Bronchial epithelial cell (primary cell): ENCODE results near the gene NEK3. TPM values are rescaled to one million over a fixed set of nuclear protein-coding genes. Genes with fewer than 3 reads are reported as not detected.

Source experiments
- DNase-seq: peaks from one replicate; pipeline ENCODE4 v3.0.0-alpha.2; 2010; ENCODE audit warnings: low read depth
- FAIRE-seq: peaks from 2 replicates; lab custom pipeline; 2011; peaks lifted over from hg19 to GRCh38; lab: Jason Lieb, UNC
- H3K27me3 ChIP-seq: 2 replicates; pipeline ENCODE4 v1.5.1; 2011; ENCODE audit warnings: low read length; ENCODE audit not compliant: control insufficient read depth, insufficient read depth
- H3K36me3 ChIP-seq: 2 replicates; pipeline ENCODE4 v1.5.1; 2011; ENCODE audit warnings: low read length; ENCODE audit not compliant: control insufficient read depth, insufficient read depth
- H3K4me3 ChIP-seq: 2 replicates; pipeline ENCODE4 v1.5.1; 2011; ENCODE audit warnings: mild to moderate bottlenecking, low read depth, low read length, control low read depth
- CTCF ChIP-seq: IDR thresholded peaks from 2 replicates; pipeline ENCODE4 v1.5.1; 2011; ENCODE audit warnings: mild to moderate bottlenecking, moderate library complexity, low read length, control low read depth, inconsistent platforms; ENCODE audit not compliant: insufficient read depth, severe bottlenecking
- total RNA-seq: library from RNA; depleted of rRNA; stranded (reverse); fragments of >200 nt; gene quantifications from 2 replicates; pipeline ENCODE4 v1.2.1, GENCODE V29; 2014

The NEK3 gene
- total RNA-seq, 1 donor from 2014 or later: 6.8 TPM

GRCh38 chr13:52136763-52137162, 22.6 kb downstream of the NEK3 start:
- DNase-seq (no peak), FAIRE-seq (no peak)
- H3K4me3 ChIP-seq: no peak overlapping the region
- no peak for TF ChIP-seq CTCF
- no peaks in the 10 kb centered on the region for H3K36me3 ChIP-seq
- no peaks in the 10 kb centered on the region for H3K27me3 ChIP-seq

- TF ChIP-seq CTCF: no peak
- FAIRE-seq (no peak), DNase-seq (peak; percentile 62)
- H3K4me3 ChIP-seq: no peak overlapping the region
- H3K36me3 ChIP-seq: no peaks in the 10 kb centered on the region
- H3K27me3 ChIP-seq: no peaks in the 10 kb centered on the region
These were observed 28.8 kb downstream of the NEK3 start for GRCh38 chr13:52130641-52131040.

GRCh38 chr13:52128714-52129700, 30.4 kb downstream of the NEK3 start, which contains the start of gene NEK5:
Gene NEK5 (minus strand): TSS chr13:52129073. CDS start chr13:52127482, 1,591 bp downstream.
- Histone ChIP-seq H3K36me3 (no peaks in the 10 kb centered on the region), H3K27me3 (no peaks in the 10 kb centered on the region), H3K4me3 (peak within 1 kb of the TSS; percentile 65)
- FAIRE-seq: no peak
- TF ChIP-seq CTCF: peak; percentile 91
- peak; percentile 35 for DNase-seq

GRCh38 chr13:52127783-52128702, 31.4 kb downstream of the NEK3 start:
- FAIRE-seq (no peak), DNase-seq (peak; percentile 76)
- H3K36me3 ChIP-seq: no peaks in the 10 kb centered on the region
- TF ChIP-seq CTCF: peak; percentile 73
- H3K4me3 ChIP-seq: peak overlapping the region; percentile 65
- no peaks in the 10 kb centered on the region for H3K27me3 ChIP-seq

GRCh38 chr13:52127378-52127777, 32.0 kb downstream of the NEK3 start:
- no peaks in the 10 kb centered on the region for H3K36me3 ChIP-seq
- H3K4me3 ChIP-seq: no peak overlapping the region
- DNase-seq: no peak
- TF ChIP-seq CTCF: no peak
- H3K27me3 ChIP-seq: no peaks in the 10 kb centered on the region
- FAIRE-seq: no peak
